SKM-1 (cell line): ENCODE data around the gene GPR142.

Experiments
- DNase-seq: peaks from one replicate; lab custom pipeline; 2025; ENCODE audit not compliant: unreplicated experiment; lab: John Stamatoyannopoulos, UW

GPR142 gene

GRCh38 chr17:74368341-74369081 is 1.2 kb downstream of the GPR142 start:
- DNase-seq, result peak; percentile 54

GRCh38 chr17:74369221-74369620 is 1.9 kb downstream of the GPR142 start:
- DNase-seq, result peak; percentile 19

- DNase-seq, result no peak
Measured at GRCh38 chr17:74369665-74370490, 2.6 kb downstream of the GPR142 start.

GRCh38 chr17:74371653-74372147 is 4.4 kb downstream of the GPR142 start:
- DNase-seq, result no peak

- DNase-seq, result no peak
Measured at GRCh38 chr17:74372426-74372825, 5.1 kb downstream of the GPR142 start.

- no peak for DNase-seq
Measured at GRCh38 chr17:74373838-74374606, 6.7 kb downstream of the GPR142 start.

- no peak for DNase-seq
Measured at GRCh38 chr17:74374858-74375257, 7.6 kb downstream of the GPR142 start.

GRCh38 chr17:74379495-74380085 is 12.3 kb downstream of the GPR142 start:
- peak; percentile 56 for DNase-seq

GRCh38 chr17:74380086-74380958 is 13.0 kb downstream of the GPR142 start:
- no peak for DNase-seq

GRCh38 chr17:74380959-74381808 is 13.9 kb downstream of the GPR142 start:
- DNase-seq, result no peak

- peak; percentile 19 for DNase-seq
Measured at GRCh38 chr17:74383141-74383540, 15.8 kb downstream of the GPR142 start.

- no peak for DNase-seq
Measured at GRCh38 chr17:74385201-74385600, 17.9 kb downstream of the GPR142 start.

- DNase-seq, result no peak
Measured at GRCh38 chr17:74386386-74386785, 19.1 kb downstream of the GPR142 start.

- no peak for DNase-seq
Measured at GRCh38 chr17:74387365-74388218, 20.3 kb downstream of the GPR142 start.

GRCh38 chr17:74389084-74389753 is 21.9 kb downstream of the GPR142 start:
- no peak for DNase-seq

GRCh38 chr17:74389937-74390679 is 22.8 kb downstream of the GPR142 start:
- DNase-seq, result no peak
